Neural progenitor cell (in vitro differentiated cells): Measurements from ENCODE around the gene C9orf78.

ENCODE experiments used
- EZH2 ChIP-seq: fragments of 200-600 bp; sonication (generic); IDR thresholded peaks from 2 replicates; pipeline ENCODE4 v1.6.1; 2017; ENCODE audit warnings: antibody characterized with exemption, mild to moderate bottlenecking, moderate library complexity
- EZH2phosphoT487 ChIP-seq: fragments of 200-600 bp; sonication (generic); IDR thresholded peaks from 2 replicates; pipeline ENCODE4 v1.6.1; 2017; ENCODE audit warnings: antibody characterized with exemption
- TF ChIP-seq, protein P1 (sequence below): fragments of 200-600 bp; sonication (generic); IDR thresholded peaks from 2 replicates; pipeline ENCODE4 v1.5.1; 2017; ENCODE audit warnings: antibody characterized with exemption, mild to moderate bottlenecking

DNA sequence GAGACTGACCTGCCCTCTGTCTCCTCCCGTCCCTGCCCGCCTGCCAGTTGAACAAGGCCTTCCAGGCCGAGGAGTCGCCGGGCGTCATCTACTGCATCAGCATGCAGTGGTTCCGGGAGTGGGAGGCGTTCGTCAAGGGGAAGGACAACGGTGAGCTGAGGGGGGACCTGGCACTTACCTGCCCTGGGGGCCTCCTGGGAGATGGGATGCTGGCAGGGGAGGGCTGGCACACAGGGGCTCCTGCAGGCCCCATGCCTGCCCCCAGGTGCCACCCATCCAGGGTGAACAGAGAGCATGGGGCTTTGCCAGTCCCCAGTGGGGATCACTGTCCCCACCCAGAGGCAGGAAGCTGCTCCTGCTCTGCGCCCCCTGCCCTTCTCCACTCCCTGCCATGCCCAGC is 43.2 kb upstream of the C9orf78 start:
- TF ChIP-seq, protein P1, sequence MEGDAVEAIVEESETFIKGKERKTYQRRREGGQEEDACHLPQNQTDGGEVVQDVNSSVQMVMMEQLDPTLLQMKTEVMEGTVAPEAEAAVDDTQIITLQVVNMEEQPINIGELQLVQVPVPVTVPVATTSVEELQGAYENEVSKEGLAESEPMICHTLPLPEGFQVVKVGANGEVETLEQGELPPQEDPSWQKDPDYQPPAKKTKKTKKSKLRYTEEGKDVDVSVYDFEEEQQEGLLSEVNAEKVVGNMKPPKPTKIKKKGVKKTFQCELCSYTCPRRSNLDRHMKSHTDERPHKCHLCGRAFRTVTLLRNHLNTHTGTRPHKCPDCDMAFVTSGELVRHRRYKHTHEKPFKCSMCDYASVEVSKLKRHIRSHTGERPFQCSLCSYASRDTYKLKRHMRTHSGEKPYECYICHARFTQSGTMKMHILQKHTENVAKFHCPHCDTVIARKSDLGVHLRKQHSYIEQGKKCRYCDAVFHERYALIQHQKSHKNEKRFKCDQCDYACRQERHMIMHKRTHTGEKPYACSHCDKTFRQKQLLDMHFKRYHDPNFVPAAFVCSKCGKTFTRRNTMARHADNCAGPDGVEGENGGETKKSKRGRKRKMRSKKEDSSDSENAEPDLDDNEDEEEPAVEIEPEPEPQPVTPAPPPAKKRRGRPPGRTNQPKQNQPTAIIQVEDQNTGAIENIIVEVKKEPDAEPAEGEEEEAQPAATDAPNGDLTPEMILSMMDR = no peak
- no peak for TF ChIP-seq EZH2
- no peak for TF ChIP-seq EZH2phosphoT487
